ENCODE results near the gene DEPP1.

The DEPP1 gene

DNA sequence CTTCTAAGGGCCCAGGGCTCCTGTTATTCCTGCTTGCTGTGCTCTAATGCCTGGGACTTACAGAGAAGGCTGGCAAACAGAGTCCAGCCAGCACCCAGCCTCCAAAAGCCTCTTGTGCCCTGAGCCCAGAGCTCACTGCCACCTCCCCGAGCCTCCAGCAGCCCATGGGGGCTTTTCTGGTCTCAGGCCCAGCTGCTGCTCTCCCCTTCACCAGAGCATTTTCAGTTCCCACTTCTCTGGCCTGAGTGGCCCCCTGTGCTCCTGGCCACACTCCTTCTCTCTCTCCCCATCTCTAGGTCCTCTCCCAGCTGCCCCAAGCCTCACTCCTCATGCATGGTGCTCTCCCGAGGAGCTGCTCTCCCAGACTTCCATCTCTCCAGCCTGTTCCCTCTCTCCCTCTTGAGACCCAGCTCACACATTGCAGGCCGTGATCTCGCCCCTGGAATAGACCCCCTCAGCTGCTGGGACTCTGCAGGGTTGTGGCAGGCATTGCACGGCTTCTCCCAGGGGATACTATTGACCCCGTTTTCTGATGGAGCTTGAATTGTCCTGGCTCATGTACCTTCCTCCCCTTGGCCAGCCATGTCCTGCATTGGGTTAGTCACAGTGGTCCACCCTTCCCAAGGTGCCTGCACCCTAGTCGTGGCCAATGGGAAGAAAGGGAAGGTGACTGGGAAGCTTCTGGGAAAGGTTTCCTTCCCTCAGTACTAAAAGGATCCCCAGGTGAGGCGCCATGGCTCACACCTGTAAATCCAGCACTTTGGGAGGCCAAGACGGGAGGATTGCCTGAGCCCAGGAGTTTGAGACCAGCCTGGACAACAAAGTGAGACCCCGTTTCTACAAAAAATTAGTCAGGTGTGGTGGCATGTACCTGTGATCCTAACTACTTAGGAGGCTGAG is 28.0 kb downstream of the DEPP1 start:
- no peak for DNase-seq

- DNase-seq, result no peak
Measured at GRCh38 chr10:44949915-44950314, 28.7 kb downstream of the DEPP1 start.

- DNase-seq, result no peak
Measured at GRCh38 chr10:44949127-44949802, 29.3 kb downstream of the DEPP1 start.

DNA sequence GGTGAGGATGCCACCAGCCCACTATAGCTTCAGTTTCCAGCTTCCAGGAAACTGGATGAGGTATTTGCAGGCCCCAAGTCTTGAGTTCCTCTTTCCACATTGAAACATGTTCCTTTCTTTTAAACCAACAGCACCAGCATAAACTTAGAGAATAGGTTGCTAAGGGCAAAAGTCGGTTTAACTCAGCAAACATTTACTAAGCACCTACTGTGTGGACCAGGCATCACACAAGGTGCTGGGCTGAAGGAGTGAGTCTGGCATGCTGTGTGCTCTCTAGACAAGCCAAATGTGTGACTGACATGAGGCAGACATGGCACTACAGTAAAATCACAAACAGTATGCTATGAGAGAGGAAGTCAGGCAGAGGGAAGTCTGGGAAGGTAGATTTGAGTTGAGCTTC is 30.0 kb downstream of the DEPP1 start:
- no peak for DNase-seq

GRCh38 chr10:44947371-44948152 is 31.0 kb downstream of the DEPP1 start:
- no peak for DNase-seq

GRCh38 chr10:44946205-44946604 is 32.4 kb downstream of the DEPP1 start:
- DNase-seq, result no peak

GRCh38 chr10:44944354-44944753 is 34.3 kb downstream of the DEPP1 start:
- DNase-seq, result no peak

GRCh38 chr10:44939691-44940401 is 38.8 kb downstream of the DEPP1 start:
- no peak for DNase-seq

DNA sequence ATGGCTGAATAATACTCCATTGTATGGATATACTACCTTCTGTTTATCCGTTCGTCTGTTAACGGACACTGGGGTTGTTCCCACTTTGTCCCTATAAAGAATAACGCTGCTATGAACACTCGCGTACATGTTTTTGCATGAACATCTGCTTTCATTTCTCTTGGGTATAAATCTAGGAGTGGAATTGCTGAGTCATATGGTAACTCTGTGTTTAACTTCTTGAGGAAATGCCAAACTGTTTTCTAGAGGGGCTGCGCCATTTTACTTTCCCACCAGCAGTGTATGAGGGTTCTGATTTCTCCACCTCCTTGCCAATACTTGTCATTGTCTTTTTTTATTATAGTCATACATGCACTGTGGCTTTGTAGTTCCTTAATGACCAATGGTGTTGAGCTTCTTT is 39.7 kb downstream of the DEPP1 start:
- no peak for DNase-seq

- DNase-seq, result no peak
Measured at GRCh38 chr10:44937196-44938005, 41.2 kb downstream of the DEPP1 start.

DNA sequence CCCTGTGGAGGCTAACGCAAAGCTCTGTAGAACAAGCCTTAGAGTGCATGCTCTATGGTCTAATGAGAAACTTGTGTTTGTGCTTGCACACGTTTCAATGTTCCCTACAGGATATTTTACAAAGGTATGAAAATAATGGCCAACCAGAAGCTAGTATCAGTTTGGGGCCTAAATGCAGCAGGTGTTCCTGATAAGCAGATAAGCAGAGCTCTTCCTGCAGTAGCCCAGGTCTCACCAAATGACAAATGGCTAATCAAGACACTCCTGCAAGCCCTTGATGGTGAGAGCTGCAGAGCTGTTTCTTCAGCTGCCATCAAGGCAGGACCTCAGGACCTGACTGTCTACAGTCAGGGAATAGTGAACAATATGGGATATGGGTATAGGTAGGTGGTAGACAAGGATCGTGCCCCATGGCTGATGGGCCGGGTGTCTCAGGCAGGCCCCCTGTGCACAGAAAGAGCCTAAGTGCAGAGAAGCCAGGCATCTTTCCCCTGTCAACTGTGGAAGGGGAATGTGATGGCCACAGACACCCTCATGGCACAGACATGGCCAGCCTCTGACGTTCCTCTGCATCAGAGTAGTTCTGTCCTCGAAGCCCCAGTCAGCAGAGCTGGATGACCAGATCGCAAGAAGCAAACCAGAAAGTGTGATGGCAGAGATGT is 42.2 kb downstream of the DEPP1 start:
- DNase-seq, result no peak

DNA sequence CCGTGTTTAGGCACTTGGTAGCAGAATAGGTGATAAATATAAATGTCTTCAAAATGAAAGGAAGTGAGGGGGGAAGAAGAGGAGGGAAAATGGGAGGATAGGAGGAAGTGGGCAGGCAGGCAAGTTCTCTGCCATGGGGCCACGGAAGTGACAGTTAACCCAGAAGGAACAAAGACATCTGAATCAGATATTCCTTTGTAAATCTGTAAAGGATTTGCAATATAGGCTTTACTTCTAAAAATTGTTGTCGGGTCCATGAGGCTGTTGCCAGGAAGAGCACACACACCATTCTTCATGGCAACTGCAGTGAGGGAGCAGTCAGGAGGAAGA is 42.7 kb downstream of the DEPP1 start:
- DNase-seq, result no peak

- no peak for DNase-seq
Measured at GRCh38 chr10:44935201-44935965, 43.2 kb downstream of the DEPP1 start.

DNA sequence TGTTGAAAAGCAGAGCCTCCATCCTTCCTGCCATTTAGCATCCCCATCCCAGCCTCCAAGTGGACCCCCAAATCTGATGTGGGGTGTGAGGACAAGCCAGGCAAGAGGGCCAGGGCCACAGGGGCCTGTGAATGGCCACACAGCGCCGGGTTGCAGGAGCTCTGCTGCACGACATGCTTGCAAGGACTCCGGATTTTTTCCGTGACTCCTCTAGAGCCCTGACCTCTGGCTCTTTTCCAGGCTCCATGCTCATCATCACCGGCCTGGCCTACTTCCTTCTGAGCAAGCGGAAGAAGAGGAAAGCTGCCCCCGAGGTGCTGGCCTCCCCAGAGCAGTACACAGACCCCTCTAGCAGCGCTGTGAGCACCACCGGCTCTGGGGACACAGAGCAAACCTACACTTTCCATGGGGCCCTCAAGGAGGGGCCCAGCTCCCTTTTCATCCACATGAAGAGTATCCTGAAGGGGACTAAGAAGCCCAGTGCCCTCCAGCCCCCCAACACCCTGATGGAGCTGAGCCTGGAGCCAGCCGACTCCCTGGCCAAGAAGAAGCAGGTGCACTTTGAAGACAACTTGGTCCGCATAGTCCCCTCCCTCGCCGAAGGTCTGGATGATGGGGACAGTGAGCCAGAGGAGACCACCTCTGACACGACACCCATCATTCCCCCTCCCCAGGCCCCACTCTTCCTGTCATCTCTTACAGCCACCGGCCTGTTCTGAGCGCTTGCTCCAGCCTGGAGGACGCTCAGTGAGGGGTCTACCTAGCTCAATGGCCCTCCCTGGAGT is 44.0 kb downstream of the DEPP1 start:
- no peak for DNase-seq

DNA sequence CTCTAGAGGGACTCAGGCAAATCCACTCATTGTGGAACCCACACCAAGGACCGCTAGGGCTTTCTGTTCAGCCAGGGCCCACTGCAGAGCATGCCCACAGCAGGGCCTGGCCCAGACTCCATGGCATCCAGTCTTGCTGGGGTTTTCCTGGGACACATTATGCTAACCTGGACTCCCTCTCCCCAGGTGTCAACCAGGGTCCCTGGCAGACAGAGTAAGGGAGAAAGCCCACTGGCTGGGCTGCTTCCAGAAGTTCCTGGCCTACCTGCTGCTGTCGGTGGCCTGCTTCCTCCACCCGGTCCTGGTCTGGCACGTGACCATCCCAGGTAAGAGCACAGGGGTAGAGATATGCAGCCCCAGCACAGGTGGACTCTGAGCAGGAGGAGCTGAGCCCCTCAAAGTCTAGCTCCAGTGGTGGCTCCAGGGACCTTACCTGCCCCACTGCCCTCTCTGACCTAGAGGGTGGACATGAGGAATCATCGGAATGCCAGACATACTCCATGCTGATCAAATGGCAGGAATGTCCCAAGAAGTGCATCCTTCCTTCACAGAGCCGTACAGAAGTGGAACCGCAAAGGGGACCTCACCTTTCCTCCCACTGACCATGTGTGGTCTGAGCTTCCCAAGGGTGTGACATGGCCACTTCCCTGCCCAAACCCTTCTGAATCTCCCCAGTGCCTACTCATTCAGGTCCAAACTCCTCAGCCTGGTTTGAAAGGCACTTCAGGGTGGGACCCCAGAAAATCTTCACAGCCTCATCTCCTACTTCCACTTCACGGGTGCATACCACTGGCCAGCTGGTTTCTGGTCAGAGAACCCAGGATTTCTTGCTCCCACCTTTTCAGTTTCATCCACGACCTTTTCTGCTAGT is 44.9 kb downstream of the DEPP1 start:
- DNase-seq, result no peak

DNA sequence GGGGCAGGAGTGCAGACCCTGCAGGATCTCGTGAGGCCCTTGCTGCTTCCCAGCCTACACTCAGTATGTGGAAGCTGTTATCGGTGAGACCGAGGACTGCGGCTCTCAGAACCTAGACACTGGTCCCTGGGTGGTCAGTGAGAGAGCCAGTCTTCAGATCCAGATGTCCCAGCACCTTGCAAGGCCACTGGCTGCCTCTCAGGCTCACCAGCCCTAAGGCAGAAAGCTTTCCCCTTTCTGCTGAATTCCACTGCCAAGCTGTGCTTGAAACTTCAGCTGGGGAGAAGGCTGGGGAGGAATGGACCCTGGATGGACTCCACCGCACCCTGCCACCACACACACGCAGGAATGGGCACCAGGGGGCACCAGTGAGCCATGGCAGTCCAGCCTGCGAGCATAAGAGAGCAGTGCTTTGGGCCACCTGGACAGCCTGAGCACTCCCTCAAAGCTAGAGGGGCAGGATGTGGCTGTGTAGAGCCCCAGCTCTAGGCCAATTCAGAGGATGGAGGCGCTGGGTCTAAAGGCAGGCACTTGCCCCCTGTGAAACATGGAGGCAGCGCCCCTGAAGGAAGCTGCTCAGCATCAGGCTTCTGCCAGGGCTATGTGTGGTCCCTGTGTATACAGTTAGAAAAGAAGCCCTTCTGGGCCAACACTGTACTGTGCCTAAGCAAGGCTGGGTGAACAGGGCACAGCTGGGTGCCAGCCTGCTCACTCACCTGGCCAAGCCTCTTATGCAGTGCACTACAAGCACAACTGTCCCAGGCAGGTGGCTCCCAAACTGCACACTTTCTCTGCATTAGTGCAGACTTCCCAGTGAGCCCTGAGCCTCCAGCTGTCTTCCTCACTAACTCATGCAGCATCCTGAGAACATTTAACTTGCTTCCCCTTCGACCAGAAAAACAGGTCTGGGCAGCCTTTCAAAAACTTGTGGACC is 45.8 kb downstream of the DEPP1 start:
- peak; percentile 79 for DNase-seq
